ENCODE measurements around the gene SIGLEC10.
"Not testable (repeated sequence)": the region's sequence is repeated elsewhere in the genome, so short reads cannot be mapped to it uniquely, and the experiment has no call there.

The SIGLEC10 gene

GRCh38 chr19:51440052-51440451 lies 22.6 kb upstream of the SIGLEC10 start:
- no peak for DNase-seq (ENCODE audit: low read depth)

GRCh38 chr19:51439021-51439465 lies 21.6 kb upstream of the SIGLEC10 start:
- no peak for DNase-seq (ENCODE audit: low read depth)

GRCh38 chr19:51434456-51434855 lies 17.0 kb upstream of the SIGLEC10 start:
- DNase-seq (ENCODE audit: low read depth), result no peak

- no peak for DNase-seq (ENCODE audit: low read depth)
Measured at GRCh38 chr19:51433043-51433442, 15.6 kb upstream of the SIGLEC10 start.

GRCh38 chr19:51431124-51431523 lies 13.7 kb upstream of the SIGLEC10 start:
- no peak for DNase-seq (ENCODE audit: low read depth)

- DNase-seq (ENCODE audit: low read depth), result no peak
Measured at GRCh38 chr19:51430221-51430620, 12.8 kb upstream of the SIGLEC10 start.

GRCh38 chr19:51427201-51427600 lies 9.8 kb upstream of the SIGLEC10 start:
- DNase-seq (ENCODE audit: low read depth), result no peak

- DNase-seq (ENCODE audit: low read depth), result peak; percentile 65
Measured at GRCh38 chr19:51422053-51422448, 4.6 kb upstream of the SIGLEC10 start.

- DNase-seq (ENCODE audit: low read depth), result no peak
Measured at GRCh38 chr19:51421229-51422052, 4.0 kb upstream of the SIGLEC10 start.

- DNase-seq (ENCODE audit: low read depth), result not testable (repeated sequence)
Measured at GRCh38 chr19:51420511-51420910, 3.1 kb upstream of the SIGLEC10 start.

GRCh38 chr19:51418707-51419106 lies 1.3 kb upstream of the SIGLEC10 start:
- no peak for DNase-seq (ENCODE audit: low read depth)

- DNase-seq (ENCODE audit: low read depth), result no peak
Measured at GRCh38 chr19:51417810-51418157, 342 bp upstream of the SIGLEC10 start.

GRCh38 chr19:51416422-51416821 lies 1.0 kb downstream of the SIGLEC10 start:
- DNase-seq (ENCODE audit: low read depth), result not testable (repeated sequence)

- DNase-seq (ENCODE audit: low read depth), result no peak
Measured at GRCh38 chr19:51415187-51415586, 2.3 kb downstream of the SIGLEC10 start.

- DNase-seq (ENCODE audit: low read depth), result no peak
Measured at GRCh38 chr19:51410950-51411748, 6.3 kb downstream of the SIGLEC10 start.

- DNase-seq (ENCODE audit: low read depth), result no peak
Measured at GRCh38 chr19:51407511-51408131, 9.8 kb downstream of the SIGLEC10 start.

GRCh38 chr19:51402117-51402516 lies 15.3 kb downstream of the SIGLEC10 start:
- DNase-seq (ENCODE audit: low read depth), result no peak

- not testable (repeated sequence) for DNase-seq (ENCODE audit: low read depth)
Measured at GRCh38 chr19:51399936-51400335, 17.5 kb downstream of the SIGLEC10 start.

- no peak for DNase-seq (ENCODE audit: low read depth)
Measured at GRCh38 chr19:51399231-51399630, 18.2 kb downstream of the SIGLEC10 start.

GRCh38 chr19:51398096-51398704 lies 19.2 kb downstream of the SIGLEC10 start:
- DNase-seq (ENCODE audit: low read depth), result no peak

GRCh38 chr19:51397453-51397852 lies 20.0 kb downstream of the SIGLEC10 start:
- DNase-seq (ENCODE audit: low read depth), result not testable (repeated sequence)

GRCh38 chr19:51396175-51396574 lies 21.3 kb downstream of the SIGLEC10 start:
- no peak for DNase-seq (ENCODE audit: low read depth)

Data from activated T-helper 1 cell treated with Interleukin-2 at 50 U/mL for 16 hours (primary cell).